ENCODE measurements around the gene RSBN1. TPM values are rescaled to one million over a fixed set of nuclear protein-coding genes. Genes with fewer than 3 reads are reported as not detected.
A peak's percentile ranks its signal among the peaks of the same experiment; 100 is the strongest.

The RSBN1 gene
- total and polyA plus RNA-seq, 8 donors, result 3.5 to 13.6 (median 10.1) TPM

DNA sequence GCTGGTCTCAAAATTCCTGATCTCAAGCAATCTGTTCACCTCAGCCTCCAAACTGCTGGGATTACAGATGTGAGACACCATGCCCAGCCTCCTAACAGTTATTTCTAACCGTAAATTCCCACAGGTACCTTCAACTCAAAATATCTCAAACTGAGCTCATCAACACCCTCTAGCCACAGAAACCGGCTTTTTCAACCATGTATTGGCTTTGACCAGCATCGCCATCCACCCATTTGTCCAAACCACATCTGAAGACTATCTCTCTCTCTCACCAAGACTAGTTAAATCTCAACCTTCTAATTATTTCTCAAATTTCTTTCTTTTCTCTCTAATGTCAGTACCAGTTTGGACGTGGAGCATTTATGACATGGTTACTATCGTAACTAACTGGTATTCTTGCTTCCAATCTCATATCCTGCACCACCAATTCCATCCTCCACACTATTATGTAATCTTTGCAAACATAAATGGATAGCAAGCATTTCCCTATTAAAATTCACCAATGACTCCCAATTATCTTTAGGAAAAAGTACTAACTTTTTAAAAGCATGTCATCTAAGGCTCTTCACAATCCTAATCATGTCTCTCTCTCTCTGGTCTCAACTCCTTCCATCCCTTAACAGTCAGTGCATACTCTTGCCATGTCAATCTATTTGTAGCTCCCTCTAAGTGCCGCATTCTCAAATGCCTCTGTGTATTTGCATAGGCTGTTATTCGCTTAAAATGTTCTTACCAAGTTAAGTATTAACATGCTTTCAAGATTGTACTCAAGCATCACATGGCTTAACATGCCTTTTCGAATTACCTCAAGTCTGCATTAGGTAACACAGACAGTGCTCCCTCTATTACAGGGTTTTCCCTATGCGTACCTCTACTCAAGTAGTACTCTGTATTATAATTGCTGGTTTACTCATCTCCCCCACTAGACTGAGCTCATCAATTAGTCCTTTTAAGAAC is 18.1 kb downstream of the RSBN1 start:
- 45 to 47% methylated on average over 9 of the region's 9 CpGs for WGBS, 2 donors
- FAIRE-seq, result no peak
- DNase-seq, result peak in 3 of 6 donors; percentile 28 to 45 (median 32)

GRCh38 chr1:113792986-113793385 is 19.3 kb downstream of the RSBN1 start:
- peaks cover 0 to 9% (median 0%) of the 10 kb centered on the region in 3 donors for H3K36me3 ChIP-seq
- no peak for FAIRE-seq
- H3K27ac ChIP-seq, result no peak overlapping the region
- no peak for DNase-seq
- no peaks in the 10 kb centered on the region for H3K27me3 ChIP-seq
- no peak for TF ChIP-seq CTCF (IDR thresholded peaks at IDR 0.05)
- intact Hi-C loops (cut with DNase I), result no loop called here
- ATAC-seq, result no peak
- 56 to 57% methylated on average over 1 of the region's 1 CpG for WGBS, 2 donors
- H3K4me1 ChIP-seq, result peaks cover 19 to 34% (median 20%) of the 10 kb centered on the region in 3 donors
- H3K4me3 ChIP-seq, result no peak overlapping the region
- no peaks in the 10 kb centered on the region for H3K9me3 ChIP-seq

More for the DNA sequence above, 18.1 kb downstream of the RSBN1 start:
- intact Hi-C loops (cut with DNase I), result no loop called here
- ATAC-seq, result peak; percentile 88 to 95 (median 94)
- Histone ChIP-seq H3K27ac (peak overlapping the region; percentile 49 to 71 (median 60)), H3K9me3 (no peaks in the 10 kb centered on the region), H3K27me3 (no peaks in the 10 kb centered on the region), H3K4me3 (no peak overlapping the region), H3K36me3 (peaks cover 0 to 9% (median 0%) of the 10 kb centered on the region in 3 donors), H3K4me1 (peaks cover 21 to 38% (median 25%) of the 10 kb centered on the region in 3 donors)
- TF ChIP-seq CTCF (IDR thresholded peaks at IDR 0.05), result no peak

- peaks cover 0 to 9% (median 0%) of the 10 kb centered on the region in 3 donors for H3K36me3 ChIP-seq
- intact Hi-C loops (cut with DNase I), result no loop called here
- no peaks in the 10 kb centered on the region for H3K27me3 ChIP-seq
- FAIRE-seq (no peak), DNase-seq (no peak), ATAC-seq (no peak)
- TF ChIP-seq CTCF (IDR thresholded peaks at IDR 0.05), result no peak
- WGBS, 2 donors, result 92 to 94% methylated on average over 5 of the region's 5 CpGs
- H3K9me3 ChIP-seq, result no peaks in the 10 kb centered on the region
- peaks cover 19 to 34% (median 20%) of the 10 kb centered on the region in 3 donors for H3K4me1 ChIP-seq
- H3K4me3 ChIP-seq, result no peak overlapping the region
- H3K27ac ChIP-seq, result no peak overlapping the region
Observed at GRCh38 chr1:113792471-113792870, 19.8 kb downstream of the RSBN1 start.

DNA sequence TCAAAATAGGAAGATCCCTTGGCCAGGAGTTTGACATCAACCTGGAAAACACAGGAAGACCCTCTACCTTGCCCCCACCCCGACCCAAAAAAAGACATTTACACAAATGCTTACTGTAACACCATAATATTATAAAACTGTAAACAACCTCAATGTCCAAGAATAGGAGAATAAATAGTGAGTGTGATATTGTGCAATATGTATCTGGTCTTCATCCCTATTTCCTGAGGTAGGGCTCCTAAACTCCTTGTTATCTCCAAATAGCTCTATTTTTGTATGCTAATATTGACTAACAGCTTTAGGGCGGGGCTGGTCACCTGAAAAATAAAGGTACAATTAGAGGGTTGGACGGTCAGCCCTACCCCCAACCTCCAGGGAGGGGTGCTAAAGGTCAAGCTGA is 23.5 kb downstream of the RSBN1 start:
- no peak overlapping the region for H3K27ac ChIP-seq
- no peaks in the 10 kb centered on the region for H3K27me3 ChIP-seq
- 74 to 86% methylated on average over 3 of the region's 3 CpGs for WGBS, 2 donors
- ATAC-seq (no peak), DNase-seq (no peak), FAIRE-seq (no peak)
- no peaks in the 10 kb centered on the region for H3K36me3 ChIP-seq
- H3K4me1 ChIP-seq, result peaks cover 17 to 33% (median 21%) of the 10 kb centered on the region in 3 donors
- TF ChIP-seq CTCF (IDR thresholded peaks at IDR 0.05), result no peak
- intact Hi-C loops (cut with DNase I), result no loop called here
- H3K9me3 ChIP-seq, result no peaks in the 10 kb centered on the region
- H3K4me3 ChIP-seq, result no peak overlapping the region

DNA sequence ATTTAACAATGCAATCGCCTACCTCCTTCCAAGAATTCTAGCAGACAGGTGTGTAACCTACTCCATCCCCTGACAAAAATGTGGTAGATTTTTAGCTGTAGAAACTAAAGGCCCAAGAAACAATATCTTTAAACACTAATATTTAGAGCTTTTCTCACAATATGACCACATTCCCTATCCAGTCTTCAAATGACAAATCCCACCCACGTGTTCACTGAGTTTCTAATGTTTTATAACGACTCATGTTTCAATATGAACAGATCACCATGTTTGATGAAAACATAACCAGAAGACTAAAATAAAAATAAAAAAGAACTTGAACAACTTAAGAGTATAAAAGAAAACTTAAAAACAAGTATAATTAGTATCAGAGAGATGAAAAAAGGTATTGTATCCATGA is 24.6 kb downstream of the RSBN1 start:
- no peak overlapping the region for H3K4me3 ChIP-seq
- H3K27me3 ChIP-seq, result no peaks in the 10 kb centered on the region
- no peak for DNase-seq
- TF ChIP-seq CTCF (IDR thresholded peaks at IDR 0.05), result no peak
- no peak for ATAC-seq
- H3K27ac ChIP-seq, result no peak overlapping the region
- no peaks in the 10 kb centered on the region for H3K36me3 ChIP-seq
- no peak for FAIRE-seq
- 87 to 91% methylated on average over 3 of the region's 3 CpGs for WGBS, 2 donors
- no peaks in the 10 kb centered on the region for H3K9me3 ChIP-seq
- H3K4me1 ChIP-seq, result peaks cover 20 to 33% (median 29%) of the 10 kb centered on the region in 3 donors
- intact Hi-C loops (cut with DNase I), result no loop called here
